ENCODE measurements around the gene RAG2. TPM values are rescaled to one million over a fixed set of nuclear protein-coding genes. Genes with fewer than 3 reads are reported as not detected.

RAG2 gene
- total and polyA plus RNA-seq, 2 of the 4 experiments (the other 2 are of a cell fraction): not detected

- Histone ChIP-seq H3K4me2 (ENCODE audit: low read depth, low read length) (no peak overlapping the region), H3K9me1 (ENCODE audit: insufficient read depth, low read length) (no peaks in the 10 kb centered on the region), H3K18ac (ENCODE audit: low read depth, low read length) (no peak overlapping the region), H3K79me1 (ENCODE audit: low read depth in 1 of 2, low read length in 2 of 2) (no peaks in the 10 kb centered on the region), H3K27ac (ENCODE audit: insufficient read depth, low read length) (no peak overlapping the region), H2BK15ac (ENCODE audit: low read depth, low read length) (no peak overlapping the region), H2BK20ac (ENCODE audit: low read depth, low read length) (no peak overlapping the region), H4K5ac (ENCODE audit: low read depth, low read length) (no peak overlapping the region), H4K91ac (ENCODE audit: insufficient read depth, low read depth, low read length) (no peak overlapping the region), H4K8ac (ENCODE audit: low read depth in 2 of 2, low read length in 2 of 2) (no peak overlapping the region), H3K23ac (ENCODE audit: low read depth, low read length) (no peak overlapping the region), H3K56ac (ENCODE audit: extremely low read depth, insufficient read depth, low read length) (no peak overlapping the region), H3K36me3 (ENCODE audit: control insufficient read depth, insufficient read depth, low read length) (no peaks in the 10 kb centered on the region), H2AK5ac (ENCODE audit: low read depth, low read length) (no peak overlapping the region), H2AK9ac (replicated peaks; ENCODE audit: low read depth, low read length, poor library complexity) (no peak overlapping the region), H3K14ac (replicated peaks; ENCODE audit: low read depth, low read length) (no peak overlapping the region), H3K27me3 (ENCODE audit: control insufficient read depth, insufficient read depth, low read length) (no peaks in the 10 kb centered on the region), H2BK120ac (ENCODE audit: low read depth, low read length) (no peak overlapping the region), H2BK5ac (ENCODE audit: low read depth, low read length, poor library complexity, severe bottlenecking) (no peak overlapping the region), H3K4ac (ENCODE audit: low read depth, low read length) (no peak overlapping the region), H3K9me3 (ENCODE audit: control insufficient read depth, insufficient read depth, low read length) (0 out of 2 replicates have a peak, but pooled peaks cover 2% of the 10 kb centered on the region), H3K4me1 (ENCODE audit: control insufficient read depth, insufficient read depth, low read length) (no peaks in the 10 kb centered on the region), H2AFZ (replicated peaks; ENCODE audit: low read length, poor library complexity) (no peak overlapping the region), H3K4me3 (ENCODE audit: insufficient read depth, low read depth, low read length) (no peak overlapping the region), H3K9ac (ENCODE audit: low read depth, low read length) (no peak overlapping the region), H4K20me1 (ENCODE audit: insufficient read depth, low read length) (no peaks in the 10 kb centered on the region)
- in situ Hi-C loops (cut with MboI; ENCODE audit: low sequenced_read_pairs) (no loop called here), dilution Hi-C loops (cut with HindIII; ENCODE audit: low sequenced_read_pairs, unreplicated experiment) (no loop called here), intact Hi-C loops (cut with micrococcal nuclease) (no loop called here)
- no TSS peak for BruUV-seq (replicated peaks)
- CTCF ChIA-PET: no interaction called here
- POLR2A ChIA-PET (ENCODE audit: unreplicated experiment): no interaction called here
- TF ChIP-seq RFX5 (IDR thresholded peaks at IDR 0.05; ENCODE audit: low read depth, low read length): no peak
- TF ChIP-seq CEBPB (IDR thresholded peaks at IDR 0.05; ENCODE audit: low read depth, low read length): no peak
- no peak for TF ChIP-seq CHD1 (IDR thresholded peaks at IDR 0.05; ENCODE audit: low read depth, low read length)
- no peak for TF ChIP-seq BHLHE40 (IDR thresholded peaks at IDR 0.05; ENCODE audit: low read depth, low read length)
- no peak for TF ChIP-seq MAZ (IDR thresholded peaks at IDR 0.05; ENCODE audit: borderline replicate concordance, low read depth, low read length)
- no peak for TF ChIP-seq ELK1 (IDR thresholded peaks at IDR 0.05; ENCODE audit: borderline replicate concordance, low read depth, low read length)
- no peak for TF ChIP-seq SMC3 (IDR thresholded peaks at IDR 0.05; ENCODE audit: low read depth, low read length)
- no peak for TF ChIP-seq FOS (IDR thresholded peaks at IDR 0.05; ENCODE audit: low read depth, low read length)
- TF ChIP-seq RCOR1 (IDR thresholded peaks at IDR 0.05; ENCODE audit: insufficient replicate concordance, low read length): no peak
- TF ChIP-seq, protein P1, sequence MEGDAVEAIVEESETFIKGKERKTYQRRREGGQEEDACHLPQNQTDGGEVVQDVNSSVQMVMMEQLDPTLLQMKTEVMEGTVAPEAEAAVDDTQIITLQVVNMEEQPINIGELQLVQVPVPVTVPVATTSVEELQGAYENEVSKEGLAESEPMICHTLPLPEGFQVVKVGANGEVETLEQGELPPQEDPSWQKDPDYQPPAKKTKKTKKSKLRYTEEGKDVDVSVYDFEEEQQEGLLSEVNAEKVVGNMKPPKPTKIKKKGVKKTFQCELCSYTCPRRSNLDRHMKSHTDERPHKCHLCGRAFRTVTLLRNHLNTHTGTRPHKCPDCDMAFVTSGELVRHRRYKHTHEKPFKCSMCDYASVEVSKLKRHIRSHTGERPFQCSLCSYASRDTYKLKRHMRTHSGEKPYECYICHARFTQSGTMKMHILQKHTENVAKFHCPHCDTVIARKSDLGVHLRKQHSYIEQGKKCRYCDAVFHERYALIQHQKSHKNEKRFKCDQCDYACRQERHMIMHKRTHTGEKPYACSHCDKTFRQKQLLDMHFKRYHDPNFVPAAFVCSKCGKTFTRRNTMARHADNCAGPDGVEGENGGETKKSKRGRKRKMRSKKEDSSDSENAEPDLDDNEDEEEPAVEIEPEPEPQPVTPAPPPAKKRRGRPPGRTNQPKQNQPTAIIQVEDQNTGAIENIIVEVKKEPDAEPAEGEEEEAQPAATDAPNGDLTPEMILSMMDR (conservative IDR thresholded peaks at IDR 0.05; ENCODE audit: low read depth, low read length): no peak
- TF ChIP-seq, protein P2, sequence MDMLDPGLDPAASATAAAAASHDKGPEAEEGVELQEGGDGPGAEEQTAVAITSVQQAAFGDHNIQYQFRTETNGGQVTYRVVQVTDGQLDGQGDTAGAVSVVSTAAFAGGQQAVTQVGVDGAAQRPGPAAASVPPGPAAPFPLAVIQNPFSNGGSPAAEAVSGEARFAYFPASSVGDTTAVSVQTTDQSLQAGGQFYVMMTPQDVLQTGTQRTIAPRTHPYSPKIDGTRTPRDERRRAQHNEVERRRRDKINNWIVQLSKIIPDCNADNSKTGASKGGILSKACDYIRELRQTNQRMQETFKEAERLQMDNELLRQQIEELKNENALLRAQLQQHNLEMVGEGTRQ (IDR thresholded peaks at IDR 0.05; ENCODE audit: low read depth, low read length): no peak
- TF ChIP-seq NFE2L2 (IDR thresholded peaks at IDR 0.05; ENCODE audit: low read depth, low read length): no peak
- no peak for TF ChIP-seq RAD21 (IDR thresholded peaks at IDR 0.05; ENCODE audit: low read length)
- 40% methylated on average over 2 of the region's 3 CpGs; no CpG with 5 or more reads in 1 of the 2 experiments for WGBS, 2 experiments (ENCODE audit: extremely low coverage in 2 of 2, insufficient read length in 1 of 2)
- DNase-seq: no peak
- no peak for ATAC-seq (ENCODE audit: low read depth)
Measured at GRCh38 chr11:36583667-36584066, 14.4 kb downstream of the RAG2 start.
